ENCODE results near the gene SPARCL1. TPM values are rescaled to one million over a fixed set of nuclear protein-coding genes. Genes with fewer than 3 reads are reported as not detected.

Gene SPARCL1
- total and polyA plus RNA-seq, 2 donors (not counting 3 experiments of a cell fraction or from before 2014, with no cell fraction given): not detected

DNA sequence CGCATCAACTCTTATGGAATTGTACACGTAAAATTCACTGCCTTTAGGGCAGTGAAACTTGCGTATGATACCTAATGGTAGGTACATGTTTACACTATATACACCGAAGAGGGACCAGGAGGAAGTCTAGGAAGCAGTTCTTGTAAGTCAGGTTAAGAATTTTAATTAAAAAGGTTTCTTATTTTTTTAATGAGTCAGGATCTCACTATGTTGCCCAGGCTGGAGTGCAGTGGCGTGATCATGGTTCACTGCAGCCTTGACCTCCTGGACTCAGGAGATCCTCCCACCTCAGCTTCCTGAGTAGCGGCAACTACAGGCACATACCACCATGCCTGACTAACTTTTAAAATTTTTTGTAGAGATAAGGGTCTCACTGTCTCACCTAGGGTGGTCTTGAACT lies 100.2 kb downstream of the SPARCL1 start:
- no peak overlapping the region for H2AFZ ChIP-seq (ENCODE audit: low read depth, low read length)
- no peaks in the 10 kb centered on the region for H3K4me1 ChIP-seq (ENCODE audit: control insufficient read depth, extremely low read depth, insufficient read depth, low read length)
- H3K9me1 ChIP-seq (replicated peaks; ENCODE audit: control insufficient read depth, extremely low read depth, insufficient read depth, low read length): no peaks in the 10 kb centered on the region
- peaks cover 60% of the 10 kb centered on the region for H3K79me2 ChIP-seq (ENCODE audit: control insufficient read depth, insufficient read depth, low read length)
- H3K27ac ChIP-seq (ENCODE audit: insufficient read depth, low read depth, low read length): no peak overlapping the region
- BruUV-seq (replicated peaks): no TSS peak
- TF ChIP-seq POLR2AphosphoS5 (IDR thresholded peaks at IDR 0.05; ENCODE audit: insufficient read depth, low read depth, low read length) (no peak), FOS (IDR thresholded peaks at IDR 0.05; ENCODE audit: borderline replicate concordance, insufficient read depth, low read length) (no peak), JUN (IDR thresholded peaks at IDR 0.05; ENCODE audit: borderline replicate concordance, insufficient read depth, insufficient read length, low read depth) (no peak), MYC (IDR thresholded peaks at IDR 0.05; ENCODE audit: low read depth, low read length) (no peak), GATA2 (IDR thresholded peaks at IDR 0.05; ENCODE audit: insufficient read depth, insufficient read length, low read depth, low read length) (no peak), MAX (IDR thresholded peaks at IDR 0.05; ENCODE audit: insufficient read depth, insufficient read length) (no peak), POLR2A (IDR thresholded peaks at IDR 0.05; ENCODE audit: low read depth, low read length) (no peak), EZH2 (IDR thresholded peaks at IDR 0.05; ENCODE audit: borderline replicate concordance, low read depth, low read length, severe bottlenecking) (no peak)
- TF ChIP-seq, protein P1, sequence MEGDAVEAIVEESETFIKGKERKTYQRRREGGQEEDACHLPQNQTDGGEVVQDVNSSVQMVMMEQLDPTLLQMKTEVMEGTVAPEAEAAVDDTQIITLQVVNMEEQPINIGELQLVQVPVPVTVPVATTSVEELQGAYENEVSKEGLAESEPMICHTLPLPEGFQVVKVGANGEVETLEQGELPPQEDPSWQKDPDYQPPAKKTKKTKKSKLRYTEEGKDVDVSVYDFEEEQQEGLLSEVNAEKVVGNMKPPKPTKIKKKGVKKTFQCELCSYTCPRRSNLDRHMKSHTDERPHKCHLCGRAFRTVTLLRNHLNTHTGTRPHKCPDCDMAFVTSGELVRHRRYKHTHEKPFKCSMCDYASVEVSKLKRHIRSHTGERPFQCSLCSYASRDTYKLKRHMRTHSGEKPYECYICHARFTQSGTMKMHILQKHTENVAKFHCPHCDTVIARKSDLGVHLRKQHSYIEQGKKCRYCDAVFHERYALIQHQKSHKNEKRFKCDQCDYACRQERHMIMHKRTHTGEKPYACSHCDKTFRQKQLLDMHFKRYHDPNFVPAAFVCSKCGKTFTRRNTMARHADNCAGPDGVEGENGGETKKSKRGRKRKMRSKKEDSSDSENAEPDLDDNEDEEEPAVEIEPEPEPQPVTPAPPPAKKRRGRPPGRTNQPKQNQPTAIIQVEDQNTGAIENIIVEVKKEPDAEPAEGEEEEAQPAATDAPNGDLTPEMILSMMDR (IDR thresholded peaks at IDR 0.05; ENCODE audit: extremely low read depth in 1 of 2, insufficient read depth in 1 of 2, low read depth in 1 of 2, low read length in 2 of 2): no peak
- no peak overlapping the region for H3K4me2 ChIP-seq (ENCODE audit: insufficient read depth, low read length)
- no peak for FAIRE-seq
- intact Hi-C loops (cut with micrococcal nuclease): loop anchor here (10.0 kb wide), 1 partner anchor 834 kb away; the partner anchor contains the start of gene PTPN13
- no peaks in the 10 kb centered on the region for H3K27me3 ChIP-seq (ENCODE audit: control insufficient read depth in 2 of 2, insufficient read depth in 2 of 2, low read length in 2 of 2)
- H4K20me1 ChIP-seq (replicated peaks; ENCODE audit: control insufficient read depth, extremely low read depth, insufficient read depth, low read length): peaks cover 3% of the 10 kb centered on the region
- H3K9ac ChIP-seq (replicated peaks; ENCODE audit: extremely low read depth, insufficient read depth, low read length): no peak overlapping the region
- H3K9me3 ChIP-seq (replicated peaks; ENCODE audit: control insufficient read depth, insufficient read depth, low read length): no peaks in the 10 kb centered on the region
- no peaks in the 10 kb centered on the region for H3K36me3 ChIP-seq (ENCODE audit: control insufficient read depth in 2 of 2, extremely low read depth in 1 of 2, insufficient read depth in 2 of 2, low read length in 2 of 2)
- ChIA-PET POLR2A (no interaction called here), CTCF (no interaction called here)
- H3K4me3 ChIP-seq (replicated peaks in 1 of 3; ENCODE audit: insufficient read depth in 1 of 3, low read depth in 1 of 3, low read length in 3 of 3): no peak overlapping the region
- DNase-seq (ENCODE audit: low read depth, low spot score): no peak
- dilution Hi-C loops (cut with MboI; ENCODE audit: extremely low pct_ligation_motif_present, low sequenced_read_pairs): no loop called here

All from endothelial cell of umbilical vein (primary cell).